Prostate gland (tissue), 2 donors: ENCODE results near the gene MLF2.

ENCODE experiments used
- POLR2A ChIP-seq: fragments of 450-650 bp; IDR thresholded peaks from one replicate; pipeline ENCODE4 v1.6.1; 2016; ENCODE audit warnings: antibody characterized with exemption, mild to moderate bottlenecking
- TF ChIP-seq, protein P1 (sequence below), 4 experiments: fragments of 200-600 bp in 2 of 4; fragments of 450-650 bp in 2 of 4; sonication (generic) in 2 of 4; IDR thresholded peaks; 1 replicate in 3 of 4; 2 replicates in 1 of 4; pipeline ENCODE4 v1.5.1; 2016 to 2019; ENCODE audit warnings: antibody characterized with exemption in 4 of 4, mild to moderate bottlenecking in 2 of 4, moderate library complexity in 2 of 4

DNA sequence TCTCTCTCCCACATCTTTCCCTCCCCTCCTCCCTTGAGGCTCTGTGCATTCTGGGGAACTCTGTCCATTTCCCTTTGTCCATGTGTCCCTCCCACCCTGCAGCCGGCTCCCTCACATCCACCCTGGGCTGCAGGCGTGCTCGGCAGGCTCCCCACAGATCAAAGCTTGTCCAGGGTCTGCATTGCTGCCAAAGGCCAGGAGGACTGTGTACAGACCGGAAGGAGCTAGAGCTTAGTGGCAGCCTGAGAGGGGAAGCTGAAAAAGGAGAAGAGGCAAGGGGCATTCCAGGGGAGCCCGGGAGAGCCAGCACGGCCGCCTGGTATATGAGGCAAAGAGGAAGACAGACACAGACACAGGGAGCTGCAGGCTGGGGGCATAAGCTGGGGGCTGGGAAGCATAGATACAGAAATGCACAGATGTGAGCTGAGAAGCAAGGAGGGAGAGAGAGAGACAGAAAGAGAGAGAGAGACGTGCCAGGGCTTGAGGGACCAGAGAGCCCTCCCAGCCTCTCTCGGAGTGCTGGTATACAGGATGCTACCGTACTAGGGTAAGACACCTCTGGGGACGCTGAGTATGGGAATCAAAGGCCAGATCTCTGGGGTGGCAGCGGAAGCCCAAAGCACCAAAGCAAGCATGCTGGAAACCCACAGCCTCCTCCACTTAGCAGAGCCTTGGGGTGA, 39.7 kb upstream of the MLF2 start:
- TF ChIP-seq, protein P1, sequence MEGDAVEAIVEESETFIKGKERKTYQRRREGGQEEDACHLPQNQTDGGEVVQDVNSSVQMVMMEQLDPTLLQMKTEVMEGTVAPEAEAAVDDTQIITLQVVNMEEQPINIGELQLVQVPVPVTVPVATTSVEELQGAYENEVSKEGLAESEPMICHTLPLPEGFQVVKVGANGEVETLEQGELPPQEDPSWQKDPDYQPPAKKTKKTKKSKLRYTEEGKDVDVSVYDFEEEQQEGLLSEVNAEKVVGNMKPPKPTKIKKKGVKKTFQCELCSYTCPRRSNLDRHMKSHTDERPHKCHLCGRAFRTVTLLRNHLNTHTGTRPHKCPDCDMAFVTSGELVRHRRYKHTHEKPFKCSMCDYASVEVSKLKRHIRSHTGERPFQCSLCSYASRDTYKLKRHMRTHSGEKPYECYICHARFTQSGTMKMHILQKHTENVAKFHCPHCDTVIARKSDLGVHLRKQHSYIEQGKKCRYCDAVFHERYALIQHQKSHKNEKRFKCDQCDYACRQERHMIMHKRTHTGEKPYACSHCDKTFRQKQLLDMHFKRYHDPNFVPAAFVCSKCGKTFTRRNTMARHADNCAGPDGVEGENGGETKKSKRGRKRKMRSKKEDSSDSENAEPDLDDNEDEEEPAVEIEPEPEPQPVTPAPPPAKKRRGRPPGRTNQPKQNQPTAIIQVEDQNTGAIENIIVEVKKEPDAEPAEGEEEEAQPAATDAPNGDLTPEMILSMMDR (IDR thresholded peaks at IDR 0.05), result no peak
- no peak for TF ChIP-seq POLR2A
